Prostate gland (tissue), 2 donors: ENCODE data around the gene UBE2U.

Source experiments
- CTCF ChIP-seq, 4 experiments: fragments of 200-600 bp in 2 of 4; fragments of 450-650 bp in 2 of 4; sonication (generic) in 2 of 4; IDR thresholded peaks; 1 replicate in 3 of 4; 2 replicates in 1 of 4; pipeline ENCODE4 v1.5.1; 2016 to 2019; ENCODE audit warnings: antibody characterized with exemption in 4 of 4, mild to moderate bottlenecking in 2 of 4, moderate library complexity in 2 of 4
- POLR2AphosphoS5 ChIP-seq: sonication (generic); formaldehyde crosslinking; IDR thresholded peaks from one replicate; pipeline ENCODE4 v1.6.1; 2017; ENCODE audit warnings: antibody characterized with exemption

- TF ChIP-seq CTCF (IDR thresholded peaks at IDR 0.05), result peak; percentile 67 to 86 (median 82)
- TF ChIP-seq POLR2AphosphoS5, result no peak
Measured at GRCh38 chr1:64246294-64246917, 43.0 kb downstream of the UBE2U start.
